Urothelium cell line (cell line): Measurements from ENCODE around the gene ZNF398.
A peak's percentile ranks its signal among the peaks of the same experiment; 100 is the strongest.

Experiments
- DNase-seq: peaks from one replicate; pipeline ENCODE4 v3.0.0; 2011; ENCODE audit warnings: low spot score, mixed read lengths
- FAIRE-seq: peaks from 2 replicates; lab custom pipeline; 2011; peaks lifted over from hg19 to GRCh38; lab: Jason Lieb, UNC

The ZNF398 gene

GRCh38 chr7:149195180-149196150 lies 48.2 kb downstream of the ZNF398 start, which contains the start of gene ZNF282:
TSS of gene ZNF282 (plus strand) at chr7:149195546. CDS start at chr7:149195590, 44 bp downstream.
- FAIRE-seq (no peak), DNase-seq (peak; percentile 79)

GRCh38 chr7:149196151-149196704 lies 49.0 kb downstream of the ZNF398 start:
- no peak for DNase-seq
- no peak for FAIRE-seq

GRCh38 chr7:149196705-149197171 lies 49.5 kb downstream of the ZNF398 start:
- DNase-seq, result no peak
- FAIRE-seq, result no peak

GRCh38 chr7:149197675-149198074 lies 50.4 kb downstream of the ZNF398 start:
- no peak for DNase-seq
- FAIRE-seq, result no peak

GRCh38 chr7:149198161-149198816 lies 51.0 kb downstream of the ZNF398 start:
- FAIRE-seq (no peak), DNase-seq (no peak)

- FAIRE-seq, result no peak
- DNase-seq, result no peak
Measured at GRCh38 chr7:149199234-149199995, 52.2 kb downstream of the ZNF398 start.

- FAIRE-seq (no peak), DNase-seq (no peak)
Measured at GRCh38 chr7:149202831-149203231, 55.6 kb downstream of the ZNF398 start.

- no peak for FAIRE-seq
Measured at GRCh38 chr7:149205690-149206381, 58.6 kb downstream of the ZNF398 start.

GRCh38 chr7:149207324-149208035 lies 60.2 kb downstream of the ZNF398 start:
- FAIRE-seq (no peak), DNase-seq (no peak)

More at GRCh38 chr7:149205690-149206381, 58.6 kb downstream of the ZNF398 start:
- no peak for DNase-seq

- DNase-seq (peak; percentile 31), FAIRE-seq (no peak)
Measured at GRCh38 chr7:149209518-149210269, 62.4 kb downstream of the ZNF398 start.

GRCh38 chr7:149210551-149210950 lies 63.3 kb downstream of the ZNF398 start:
- no peak for FAIRE-seq

GRCh38 chr7:149214020-149214720 lies 66.9 kb downstream of the ZNF398 start:
- FAIRE-seq (no peak), DNase-seq (no peak)

More at GRCh38 chr7:149210551-149210950, 63.3 kb downstream of the ZNF398 start:
- no peak for DNase-seq

- FAIRE-seq (no peak), DNase-seq (no peak)
Measured at GRCh38 chr7:149216402-149216801, 69.1 kb downstream of the ZNF398 start.

GRCh38 chr7:149217570-149217969 lies 70.3 kb downstream of the ZNF398 start:
- no peak for FAIRE-seq
- no peak for DNase-seq

- FAIRE-seq (no peak), DNase-seq (no peak)
Measured at GRCh38 chr7:149218469-149219420, 71.5 kb downstream of the ZNF398 start.

GRCh38 chr7:149220534-149220933 lies 73.3 kb downstream of the ZNF398 start:
- FAIRE-seq, result no peak
- DNase-seq, result no peak

- DNase-seq (no peak), FAIRE-seq (no peak)
Measured at GRCh38 chr7:149223176-149223575, 75.9 kb downstream of the ZNF398 start.
